RWPE1 (cell line): ENCODE results near the gene INTS7.
"Not testable (repeated sequence)": the region's sequence is repeated elsewhere in the genome, so short reads cannot be mapped to it uniquely, and the experiment has no call there.

Source experiments
- CTCF ChIA-PET: fragments of 350-600 bp; sonication (Branson Sonifier 250); formaldehyde crosslinking; extraction: SDS; loops from one replicate; lab custom pipeline; 2021; lab: Yijun Ruan, JAX
- POLR2A ChIA-PET: fragments of 400-600 bp; formaldehyde crosslinking; extraction: SDS; loops from one replicate; lab custom pipeline; 2020; ENCODE audit warnings: antibody characterized with exemption; ENCODE audit not compliant: low non-redundant PET; lab: Yijun Ruan, JAX
- DNase-seq: peaks from one replicate; pipeline ENCODE4 v3.0.0; 2012; ENCODE audit warnings: low spot score
- H3K27ac ChIP-seq: fragments of 450-650 bp; 2 replicates; pipeline ENCODE4 v1.5.1; 2017
- CTCF ChIP-seq: fragments of 450-650 bp; conservative IDR thresholded peaks from 2 replicates; pipeline ENCODE4 v1.5.1; 2017; ENCODE audit warnings: low read depth, mild to moderate bottlenecking

Gene INTS7

GRCh38 chr1:211921579-211922095 lies 113.7 kb downstream of the INTS7 start:
- no peak for DNase-seq
- no peak for TF ChIP-seq CTCF
- ChIA-PET CTCF (no interaction called here), POLR2A (no interaction called here)
- H3K27ac ChIP-seq = no peak overlapping the region

GRCh38 chr1:211920602-211921226 lies 114.6 kb downstream of the INTS7 start:
- H3K27ac ChIP-seq = no peak overlapping the region
- no peak for DNase-seq
- ChIA-PET POLR2A (no interaction called here), CTCF (no interaction called here)
- no peak for TF ChIP-seq CTCF

- CTCF ChIA-PET = interaction anchor here (0.8 kb wide), 1 partner anchor 222 kb away, joined by 4 read pairs; no protein-coding TSS in a partner anchor
- POLR2A ChIA-PET = no interaction called here
- DNase-seq = no peak
- TF ChIP-seq CTCF = no peak
- peak overlapping the region; percentile 55 for H3K27ac ChIP-seq
Measured at GRCh38 chr1:211920141-211920572, 115.2 kb downstream of the INTS7 start.

GRCh38 chr1:211918843-211919414 lies 116.4 kb downstream of the INTS7 start:
- ChIA-PET POLR2A (no interaction called here), CTCF (interaction anchor here (0.7 kb wide), 1 partner anchor 238 kb away, joined by 3 read pairs; no protein-coding TSS in a partner anchor)
- DNase-seq = no peak
- no peak for TF ChIP-seq CTCF
- H3K27ac ChIP-seq = no peak overlapping the region

- DNase-seq, H3K27ac ChIP-seq, CTCF ChIA-PET, POLR2A ChIA-PET: not testable (repeated sequence)
Measured at GRCh38 chr1:211916458-211916857, 118.9 kb downstream of the INTS7 start.

GRCh38 chr1:211915924-211916323 lies 119.4 kb downstream of the INTS7 start:
- no peak overlapping the region for H3K27ac ChIP-seq
- DNase-seq = no peak
- no peak for TF ChIP-seq CTCF
- ChIA-PET CTCF (no interaction called here), POLR2A (no interaction called here)
